Esophagus muscularis mucosa (tissue), 4 donors: ENCODE measurements around the gene MAGI3. TPM values are rescaled to one million over a fixed set of nuclear protein-coding genes. Genes with fewer than 3 reads are reported as not detected.

Experiments
- DNase-seq: peaks from one replicate; pipeline ENCODE4 v3.0.0-alpha.2; 2017; ENCODE audit errors: extremely low spot score
- H3K27ac ChIP-seq, 4 donors: fragments of 200-600 bp; sonication (generic); replicated peaks in 1 of 4; 1 replicate in 3 of 4; 2 replicates in 1 of 4; pipeline ENCODE4 v1.5.1; 2016 to 2019; ENCODE audit warnings: mild to moderate bottlenecking in 1 of 4
- H3K27me3 ChIP-seq, 4 donors: fragments of 200-600 bp; sonication (generic); one replicate each; pipeline versions ENCODE4 v1.5.1 to v1.6.0; 2016 to 2019
- H3K36me3 ChIP-seq, 4 donors: fragments of 200-600 bp; sonication (generic); one replicate each; pipeline ENCODE4 v1.5.1; 2016 to 2019
- H3K4me1 ChIP-seq, 4 donors: fragments of 200-600 bp; sonication (generic); one replicate each; pipeline ENCODE4 v1.5.1; 2016 to 2019
- H3K4me3 ChIP-seq, 4 donors: fragments of 200-600 bp; sonication (generic); 1 replicate in 2 of 4; 2 replicates in 2 of 4; pipeline ENCODE4 v1.5.1; 2016 to 2019; ENCODE audit warnings: mild to moderate bottlenecking in 4 of 4, moderate library complexity in 1 of 4
- H3K9me3 ChIP-seq, 4 donors: fragments of 200-600 bp; sonication (generic); 1 replicate in 3 of 4; 2 replicates in 1 of 4; pipeline ENCODE4 v1.5.1; 2016 to 2019
- CTCF ChIP-seq, 3 experiments: fragments of 200-600 bp in 2 of 3; fragments of 450-650 bp in 1 of 3; sonication (generic) in 2 of 3; IDR thresholded peaks; one replicate each; pipeline ENCODE4 v1.5.1; 2017 to 2019; ENCODE audit warnings: antibody characterized with exemption in 3 of 3, mild to moderate bottlenecking in 2 of 3, moderate library complexity in 1 of 3
- EP300 ChIP-seq: sonication (generic); formaldehyde crosslinking; IDR thresholded peaks from one replicate; pipeline ENCODE4 v1.6.1; 2017; ENCODE audit warnings: antibody characterized with exemption
- POLR2A ChIP-seq: fragments of 450-650 bp; IDR thresholded peaks from one replicate; pipeline ENCODE4 v1.6.1; 2017; ENCODE audit warnings: antibody characterized with exemption, moderate library complexity, mild to moderate bottlenecking, low read depth
- POLR2AphosphoS5 ChIP-seq, 2 donors: sonication (generic); formaldehyde crosslinking; IDR thresholded peaks; one replicate each; pipeline ENCODE4 v1.6.1; 2017; ENCODE audit warnings: antibody characterized with exemption in 2 of 2
- WGBS: methylation state at CpG from one replicate; pipeline ENCODE4 v1.1.5; 2018; 5-methylcytosine and 5-hydroxymethylcytosine counted together
- intact Hi-C: fragments of 100-400 bp; cut with DNase I; formaldehyde crosslinking; loops from one replicate; pipeline ENCODE4 v1.15.1; 2023
- total RNA-seq, 4 donors: library from RNA; depleted of rRNA; stranded (reverse); fragments of >200 nt; gene quantifications; one replicate each; pipeline versions ENCODE4 v1.1.0 to v1.2.1, GENCODE V29; 2016

MAGI3 gene
- total RNA-seq, 4 donors from 2014 or later, result 14.6 to 21.7 (median 16.4) TPM

GRCh38 chr1:113388017-113388620 is 2.2 kb upstream of the MAGI3 start:
- H3K4me1 ChIP-seq, result peaks cover 21 to 32% (median 26%) of the 10 kb centered on the region in 4 donors
- H3K9me3 ChIP-seq, result no peaks in the 10 kb centered on the region
- H3K27ac ChIP-seq, result no peak overlapping the region
- no peak overlapping the region for H3K4me3 ChIP-seq
- H3K27me3 ChIP-seq, result no peaks in the 10 kb centered on the region
- no peaks in the 10 kb centered on the region for H3K36me3 ChIP-seq
- intact Hi-C loops, result no loop called here
- DNase-seq, result no peak
- 86% methylated on average over 1 of the region's 1 CpG for WGBS
- TF ChIP-seq CTCF (IDR thresholded peaks at IDR 0.05) (no peak), POLR2AphosphoS5 (IDR thresholded peaks at IDR 0.05) (no peak), POLR2A (no peak), EP300 (no peak)

GRCh38 chr1:113388621-113389358 is 1.5 kb upstream of the MAGI3 start:
- WGBS, result 31% methylated on average over 8 of the region's 8 CpGs
- Histone ChIP-seq H3K27ac (peak overlapping the region; percentile 89 to 96 (median 92)), H3K4me1 (peaks cover 23 to 39% (median 33%) of the 10 kb centered on the region in 4 donors), H3K9me3 (no peaks in the 10 kb centered on the region), H3K4me3 (peak overlapping the region; percentile 88 to 98 (median 96)), H3K36me3 (no peaks in the 10 kb centered on the region), H3K27me3 (no peaks in the 10 kb centered on the region)
- DNase-seq, result no peak
- TF ChIP-seq CTCF (IDR thresholded peaks at IDR 0.05) (no peak), EP300 (no peak), POLR2AphosphoS5 (IDR thresholded peaks at IDR 0.05) (no peak), POLR2A (no peak)
- intact Hi-C loops, result no loop called here

GRCh38 chr1:113389359-113389952 is 859 bp upstream of the MAGI3 start:
- Histone ChIP-seq H3K27me3 (no peaks in the 10 kb centered on the region), H3K36me3 (no peaks in the 10 kb centered on the region), H3K4me3 (peak overlapping the region; percentile 88 to 98 (median 96)), H3K4me1 (peaks cover 27 to 45% (median 39%) of the 10 kb centered on the region in 4 donors), H3K9me3 (no peaks in the 10 kb centered on the region), H3K27ac (peak overlapping the region; percentile 89 to 96 (median 92))
- 5% methylated on average over 13 of the region's 13 CpGs for WGBS
- intact Hi-C loops, result no loop called here
- no peak for DNase-seq
- TF ChIP-seq POLR2AphosphoS5 (IDR thresholded peaks at IDR 0.05) (no peak), CTCF (IDR thresholded peaks at IDR 0.05) (no peak), POLR2A (no peak)

GRCh38 chr1:113390871-113391648 is 745 bp downstream of the MAGI3 start:
- whole genome bisulfite sequencing, result 0% methylated on average over 9 of the region's 74 CpGs
- Histone ChIP-seq H3K4me3 (peak overlapping the region; percentile 88 to 98 (median 96)), H3K27me3 (no peaks in the 10 kb centered on the region), H3K9me3 (no peaks in the 10 kb centered on the region), H3K27ac (peak overlapping the region; percentile 89 to 96 (median 92)), H3K36me3 (no peaks in the 10 kb centered on the region), H3K4me1 (peaks cover 30 to 49% (median 42%) of the 10 kb centered on the region in 4 donors)
- TF ChIP-seq CTCF (IDR thresholded peaks at IDR 0.05) (no peak), POLR2A (no peak), EP300 (no peak), POLR2AphosphoS5 (IDR thresholded peaks at IDR 0.05) (no peak)
- no peak for DNase-seq
- intact Hi-C loops, result no loop called here
